GM12891 (cell line): Measurements from ENCODE around the gene BRAT1.

Experiments
- PAX5 ChIP-seq: IDR thresholded peaks from 2 replicates; pipeline ENCODE4 v1.6.1; 2011; ENCODE audit warnings: low read length, moderate library complexity, mild to moderate bottlenecking; ENCODE audit not compliant: insufficient read depth, severe bottlenecking
- POLR2A ChIP-seq: IDR thresholded peaks from 2 replicates; pipeline ENCODE4 v1.6.1; 2011; ENCODE audit warnings: low read depth, low read length, control low read depth
- POLR2AphosphoS5 ChIP-seq: IDR thresholded peaks from 2 replicates; pipeline ENCODE4 v1.6.1; 2011; ENCODE audit warnings: low read depth, low read length, control low read depth
- SPI1 ChIP-seq: IDR thresholded peaks from 2 replicates; pipeline ENCODE4 v1.6.1; 2011; ENCODE audit warnings: low read depth, low read length, control low read depth
- TAF1 ChIP-seq: IDR thresholded peaks from 2 replicates; pipeline ENCODE4 v1.6.1; 2011; ENCODE audit warnings: low read depth, low read length, control low read depth

- TF ChIP-seq TAF1: no peak
- TF ChIP-seq POLR2AphosphoS5: no peak
- no peak for TF ChIP-seq POLR2A
- no peak for TF ChIP-seq PAX5
- TF ChIP-seq SPI1: no peak
These were observed 31.8 kb downstream of the BRAT1 start for GRCh38 chr7:2523461-2523936.
